GM12875 (cell line): ENCODE measurements around the gene UROC1.

ENCODE experiments used
- H3K4me3 ChIP-seq: one replicate; pipeline ENCODE4 v1.5.1; 2011; ENCODE audit warnings: low read depth, low read length, control low read depth
- TF ChIP-seq, protein P1 (sequence below): IDR thresholded peaks from 2 replicates; pipeline ENCODE4 v1.5.1; 2011; ENCODE audit warnings: low read depth, mild to moderate bottlenecking, control low read depth, inconsistent platforms, low read length, moderate library complexity, borderline replicate concordance; ENCODE audit not compliant: insufficient read depth

UROC1 gene

DNA sequence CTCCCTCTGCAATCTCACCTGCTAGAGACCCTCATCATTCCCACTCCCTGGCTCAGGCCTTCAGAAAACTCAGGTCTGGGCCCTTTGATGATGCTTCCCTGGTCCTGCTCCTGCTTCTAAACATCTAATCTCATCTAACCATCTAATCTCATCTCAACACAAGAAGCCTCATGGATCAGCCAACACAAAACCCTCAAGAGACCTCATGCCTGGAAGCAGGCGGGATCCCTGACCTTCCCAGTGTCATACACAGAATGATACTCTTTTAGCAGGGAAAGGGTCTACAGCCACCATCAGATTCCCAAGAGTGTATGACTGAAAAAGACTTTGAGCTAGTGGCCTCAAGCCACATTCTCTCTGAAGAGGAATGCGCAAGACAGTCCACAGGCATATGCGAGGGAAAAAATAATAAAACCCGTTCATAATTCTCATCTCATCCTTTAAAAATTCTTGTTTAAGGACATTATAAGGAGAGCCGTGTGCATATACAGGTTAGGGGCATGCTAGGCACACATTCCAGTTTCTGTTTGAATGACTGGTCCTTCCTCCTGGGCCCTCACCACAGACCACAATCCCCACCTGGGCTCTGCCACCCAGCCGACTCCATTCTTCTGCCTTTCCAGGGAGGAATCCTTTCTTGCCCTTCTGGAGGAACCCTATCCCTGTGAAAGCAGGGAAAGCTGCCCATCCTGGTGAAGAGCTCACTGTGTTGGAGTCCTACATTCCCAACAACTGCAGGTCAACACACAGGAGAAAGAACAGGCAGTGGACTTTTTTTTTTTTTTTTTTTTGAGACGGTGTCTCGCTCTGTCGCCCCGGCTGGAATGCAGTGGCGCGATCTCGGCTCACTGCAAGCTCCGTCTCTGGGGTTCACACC is 44.0 kb downstream of the UROC1 start:
- no peak overlapping the region for H3K4me3 ChIP-seq

GRCh38 chr3:126472277-126473006 is 45.1 kb downstream of the UROC1 start:
- H3K4me3 ChIP-seq, result no peak overlapping the region
- TF ChIP-seq, protein P1, sequence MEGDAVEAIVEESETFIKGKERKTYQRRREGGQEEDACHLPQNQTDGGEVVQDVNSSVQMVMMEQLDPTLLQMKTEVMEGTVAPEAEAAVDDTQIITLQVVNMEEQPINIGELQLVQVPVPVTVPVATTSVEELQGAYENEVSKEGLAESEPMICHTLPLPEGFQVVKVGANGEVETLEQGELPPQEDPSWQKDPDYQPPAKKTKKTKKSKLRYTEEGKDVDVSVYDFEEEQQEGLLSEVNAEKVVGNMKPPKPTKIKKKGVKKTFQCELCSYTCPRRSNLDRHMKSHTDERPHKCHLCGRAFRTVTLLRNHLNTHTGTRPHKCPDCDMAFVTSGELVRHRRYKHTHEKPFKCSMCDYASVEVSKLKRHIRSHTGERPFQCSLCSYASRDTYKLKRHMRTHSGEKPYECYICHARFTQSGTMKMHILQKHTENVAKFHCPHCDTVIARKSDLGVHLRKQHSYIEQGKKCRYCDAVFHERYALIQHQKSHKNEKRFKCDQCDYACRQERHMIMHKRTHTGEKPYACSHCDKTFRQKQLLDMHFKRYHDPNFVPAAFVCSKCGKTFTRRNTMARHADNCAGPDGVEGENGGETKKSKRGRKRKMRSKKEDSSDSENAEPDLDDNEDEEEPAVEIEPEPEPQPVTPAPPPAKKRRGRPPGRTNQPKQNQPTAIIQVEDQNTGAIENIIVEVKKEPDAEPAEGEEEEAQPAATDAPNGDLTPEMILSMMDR, result no peak

More for the DNA sequence above, 44.0 kb downstream of the UROC1 start:
- TF ChIP-seq, protein P1, result no peak

- H3K4me3 ChIP-seq, result no peak overlapping the region
- TF ChIP-seq, protein P1, result no peak
Observed at GRCh38 chr3:126469479-126469878, 48.1 kb downstream of the UROC1 start.

GRCh38 chr3:126468028-126468891 is 49.3 kb downstream of the UROC1 start:
- no peak overlapping the region for H3K4me3 ChIP-seq
- TF ChIP-seq, protein P1, result no peak

DNA sequence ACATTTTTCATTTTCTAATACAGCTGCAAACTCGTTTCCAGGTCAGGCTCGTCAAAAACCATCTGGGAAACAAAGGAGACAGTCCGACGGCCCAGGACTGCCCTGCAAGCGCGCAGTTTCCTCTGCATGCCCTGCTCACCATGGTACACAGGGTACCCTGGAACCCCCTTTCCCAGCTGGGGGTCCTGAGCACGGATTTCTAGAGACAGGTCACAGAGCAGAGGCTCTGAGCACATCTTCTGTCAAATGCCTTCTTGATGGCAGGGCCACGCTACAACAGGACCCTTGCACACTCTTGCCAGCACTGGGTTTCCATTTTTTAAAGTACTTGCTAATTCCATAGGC is 50.0 kb downstream of the UROC1 start:
- H3K4me3 ChIP-seq, result no peak overlapping the region
- TF ChIP-seq, protein P1, result no peak

DNA sequence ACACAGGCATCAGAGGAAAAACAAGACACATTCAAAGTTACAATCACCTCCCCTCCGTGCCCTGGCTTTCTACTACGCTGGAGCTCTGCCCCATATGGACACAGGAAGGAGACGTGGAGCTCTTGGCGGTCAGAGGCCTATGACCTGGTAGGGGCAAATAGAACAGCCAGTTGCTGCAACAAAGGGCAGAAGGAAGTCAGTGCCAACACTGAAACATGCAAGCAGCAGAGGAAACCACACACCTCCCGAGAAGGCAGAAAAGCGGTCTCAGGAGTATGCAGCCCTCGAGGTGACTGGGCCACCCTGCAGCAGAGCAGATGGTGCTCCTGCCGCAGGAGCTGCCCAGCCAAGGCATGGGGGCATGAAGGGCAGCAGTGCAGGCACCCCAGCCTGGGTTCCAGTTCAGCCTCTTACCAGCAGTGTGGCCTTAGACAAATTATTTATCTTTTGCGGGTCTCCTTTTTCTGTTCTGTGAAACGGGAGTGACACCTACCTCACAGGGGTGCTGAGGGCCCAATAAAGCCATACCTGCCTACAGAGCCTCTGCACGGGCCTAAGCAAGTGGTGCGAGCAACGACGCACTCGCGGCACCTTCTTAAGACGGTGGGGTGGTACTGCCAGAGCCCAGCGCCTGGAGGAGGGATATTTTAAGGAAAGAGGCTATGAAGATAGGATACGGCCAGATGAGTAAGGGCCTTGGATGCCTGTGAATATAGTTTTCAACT is 50.5 kb downstream of the UROC1 start:
- TF ChIP-seq, protein P1, result no peak
- H3K4me3 ChIP-seq, result no peak overlapping the region
